DND-41 (cell line): ENCODE measurements around the gene ARPC1A.
"Not testable (repeated sequence)": the region's sequence is repeated elsewhere in the genome, so short reads cannot be mapped to it uniquely, and the experiment has no call there.

Experiments used
- EZH2 ChIP-seq: IDR thresholded peaks from 3 replicates; pipeline ENCODE4 v1.6.1; 2012; ENCODE audit warnings: borderline replicate concordance, low read depth, mild to moderate bottlenecking, moderate library complexity, low read length, inconsistent platforms; ENCODE audit not compliant: severe bottlenecking
- TF ChIP-seq, protein P1 (sequence below): IDR thresholded peaks from 2 replicates; pipeline ENCODE4 v1.5.1; 2012; ENCODE audit warnings: borderline replicate concordance, low read length, moderate library complexity, mild to moderate bottlenecking; ENCODE audit not compliant: poor library complexity, severe bottlenecking; ENCODE audit errors: extremely low read depth

DNA sequence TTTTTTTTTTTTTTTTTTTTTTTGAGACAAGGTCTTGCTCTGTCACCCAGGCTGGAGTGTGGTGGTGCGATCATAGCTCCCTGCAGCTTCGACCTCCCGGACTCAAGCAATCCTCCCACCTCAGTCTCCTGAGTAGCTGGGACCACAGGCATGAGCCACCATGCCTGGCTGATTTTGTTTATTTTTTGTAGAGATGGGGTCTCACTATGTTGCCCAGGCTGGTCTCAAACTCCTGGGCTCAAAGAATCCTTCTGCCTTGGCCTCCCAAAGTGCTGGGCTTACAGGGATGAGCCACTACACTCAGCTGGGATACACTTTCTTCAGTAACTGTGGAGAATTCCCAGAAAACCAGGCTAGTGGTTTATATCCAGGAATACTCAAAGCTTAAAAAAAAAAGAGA, 24.9 kb downstream of the ARPC1A start:
- TF ChIP-seq, protein P1, sequence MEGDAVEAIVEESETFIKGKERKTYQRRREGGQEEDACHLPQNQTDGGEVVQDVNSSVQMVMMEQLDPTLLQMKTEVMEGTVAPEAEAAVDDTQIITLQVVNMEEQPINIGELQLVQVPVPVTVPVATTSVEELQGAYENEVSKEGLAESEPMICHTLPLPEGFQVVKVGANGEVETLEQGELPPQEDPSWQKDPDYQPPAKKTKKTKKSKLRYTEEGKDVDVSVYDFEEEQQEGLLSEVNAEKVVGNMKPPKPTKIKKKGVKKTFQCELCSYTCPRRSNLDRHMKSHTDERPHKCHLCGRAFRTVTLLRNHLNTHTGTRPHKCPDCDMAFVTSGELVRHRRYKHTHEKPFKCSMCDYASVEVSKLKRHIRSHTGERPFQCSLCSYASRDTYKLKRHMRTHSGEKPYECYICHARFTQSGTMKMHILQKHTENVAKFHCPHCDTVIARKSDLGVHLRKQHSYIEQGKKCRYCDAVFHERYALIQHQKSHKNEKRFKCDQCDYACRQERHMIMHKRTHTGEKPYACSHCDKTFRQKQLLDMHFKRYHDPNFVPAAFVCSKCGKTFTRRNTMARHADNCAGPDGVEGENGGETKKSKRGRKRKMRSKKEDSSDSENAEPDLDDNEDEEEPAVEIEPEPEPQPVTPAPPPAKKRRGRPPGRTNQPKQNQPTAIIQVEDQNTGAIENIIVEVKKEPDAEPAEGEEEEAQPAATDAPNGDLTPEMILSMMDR: not testable (repeated sequence)
- TF ChIP-seq EZH2: not testable (repeated sequence)
